SH-SY5Y (cell line): ENCODE data around the gene LAMB1.

ENCODE experiments used
- GATA2 ChIP-seq: IDR thresholded peaks from 2 replicates; pipeline ENCODE4 v1.6.1; 2011; ENCODE audit warnings: mild to moderate bottlenecking, low read depth, low read length
- GATA3 ChIP-seq: IDR thresholded peaks from 2 replicates; pipeline ENCODE4 v1.6.1; 2011; ENCODE audit warnings: low read depth, mild to moderate bottlenecking, low read length, moderate library complexity

LAMB1 gene

DNA sequence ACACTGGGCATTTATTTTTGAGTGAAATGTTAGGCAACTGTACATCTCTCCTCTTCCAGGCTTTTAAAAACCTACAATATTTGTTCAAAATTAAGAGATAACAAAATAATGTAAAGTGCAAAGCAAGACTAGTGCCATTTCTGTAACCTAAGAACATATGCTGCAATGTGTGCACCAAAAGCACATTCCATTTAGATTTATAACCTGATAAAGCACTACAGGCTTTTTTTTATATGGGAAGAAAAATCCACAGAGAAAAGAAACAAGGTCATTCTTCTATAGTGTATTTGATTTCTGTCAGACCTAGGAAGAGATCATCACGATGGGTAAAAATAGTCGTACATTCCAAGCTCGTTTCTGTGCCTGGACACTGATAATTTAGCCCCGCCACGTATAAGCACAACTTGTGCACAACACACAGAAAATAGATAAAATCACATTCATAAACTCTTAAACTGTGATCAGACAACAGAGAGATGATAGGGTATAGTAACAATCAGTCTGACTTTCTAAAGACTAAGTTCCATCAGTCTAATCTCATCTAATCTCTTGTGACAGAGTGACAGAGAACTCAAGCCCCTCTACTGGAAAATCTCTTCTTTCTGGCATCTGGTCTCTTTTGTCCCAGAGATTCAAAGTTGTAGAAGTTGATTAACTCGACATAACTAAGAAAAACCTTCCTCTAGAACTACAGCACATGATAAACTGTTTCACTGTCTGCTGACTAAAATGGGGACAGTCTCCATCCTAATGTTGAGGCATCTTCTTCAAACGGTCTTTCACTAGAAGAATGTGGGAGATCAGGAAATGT, 6.7 kb downstream of the LAMB1 start:
- no peak; the same call in 1 of the 2 replicates for TF ChIP-seq GATA2
- TF ChIP-seq GATA3: peak; percentile 84

DNA sequence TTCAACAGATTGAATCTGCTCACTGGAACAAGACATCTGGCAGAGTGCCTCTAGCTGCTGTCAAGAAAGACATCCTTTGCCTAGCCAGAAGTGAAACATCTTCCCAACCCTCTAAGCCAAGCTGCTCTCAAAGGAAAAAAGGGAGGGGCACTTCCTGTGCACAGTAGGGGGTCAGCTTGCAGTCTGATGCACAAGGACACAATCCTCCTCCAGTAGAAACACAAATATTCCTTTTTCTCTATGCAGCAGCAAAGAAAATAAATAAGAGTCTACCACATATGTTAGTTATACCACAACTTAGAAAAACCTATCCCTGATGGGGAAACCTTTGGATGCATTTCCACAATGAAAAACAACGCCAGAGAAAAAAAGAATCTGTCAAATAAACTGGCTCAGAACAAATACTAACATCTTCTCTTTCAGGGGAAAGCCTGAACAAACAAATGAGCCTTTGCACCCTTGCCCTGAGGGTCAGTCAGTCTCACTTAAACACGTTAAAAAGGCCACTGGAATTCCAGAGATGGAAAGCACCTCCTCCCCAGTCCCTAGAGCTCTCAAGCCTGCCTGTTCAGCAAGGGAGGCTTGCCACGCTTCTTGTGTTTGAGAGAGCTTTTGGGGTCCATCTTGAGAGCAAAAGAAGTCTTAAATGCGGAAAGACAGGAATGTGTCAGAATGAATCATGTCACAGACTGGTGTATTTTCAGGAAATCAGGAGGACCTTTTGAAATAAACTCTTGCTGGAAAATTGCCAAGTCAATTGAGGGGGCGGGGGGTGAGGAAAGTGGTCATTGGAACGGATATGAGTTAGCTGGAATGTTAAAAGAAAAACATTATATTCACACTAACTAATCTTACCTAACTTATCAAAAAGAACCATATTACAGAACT, 7.5 kb downstream of the LAMB1 start:
- TF ChIP-seq GATA2: no peak

- TF ChIP-seq GATA3 (no peak), GATA2 (no peak)
Observed at GRCh38 chr7:107994421-107995030, 8.4 kb downstream of the LAMB1 start.

DNA sequence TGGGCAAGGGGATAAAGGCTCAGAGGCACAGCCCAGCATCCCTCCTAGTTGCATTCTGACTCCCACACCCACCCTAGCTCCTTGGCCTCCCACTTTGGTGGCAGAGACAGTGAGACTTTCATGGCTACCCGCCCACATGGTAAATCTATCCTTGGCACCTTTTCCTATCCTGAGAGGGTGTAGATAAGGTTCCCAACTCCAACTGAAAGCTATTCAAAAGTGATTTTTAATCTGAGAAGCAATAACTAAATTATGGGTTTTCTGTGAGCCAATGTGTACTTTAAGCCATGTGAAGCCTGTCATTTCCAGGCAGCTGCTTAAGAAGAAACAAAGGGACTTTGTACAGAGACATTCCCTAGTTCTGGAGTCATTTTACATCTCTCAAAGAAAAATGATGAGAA, 9.1 kb downstream of the LAMB1 start:
- TF ChIP-seq GATA3 (no peak), GATA2 (no peak)

DNA sequence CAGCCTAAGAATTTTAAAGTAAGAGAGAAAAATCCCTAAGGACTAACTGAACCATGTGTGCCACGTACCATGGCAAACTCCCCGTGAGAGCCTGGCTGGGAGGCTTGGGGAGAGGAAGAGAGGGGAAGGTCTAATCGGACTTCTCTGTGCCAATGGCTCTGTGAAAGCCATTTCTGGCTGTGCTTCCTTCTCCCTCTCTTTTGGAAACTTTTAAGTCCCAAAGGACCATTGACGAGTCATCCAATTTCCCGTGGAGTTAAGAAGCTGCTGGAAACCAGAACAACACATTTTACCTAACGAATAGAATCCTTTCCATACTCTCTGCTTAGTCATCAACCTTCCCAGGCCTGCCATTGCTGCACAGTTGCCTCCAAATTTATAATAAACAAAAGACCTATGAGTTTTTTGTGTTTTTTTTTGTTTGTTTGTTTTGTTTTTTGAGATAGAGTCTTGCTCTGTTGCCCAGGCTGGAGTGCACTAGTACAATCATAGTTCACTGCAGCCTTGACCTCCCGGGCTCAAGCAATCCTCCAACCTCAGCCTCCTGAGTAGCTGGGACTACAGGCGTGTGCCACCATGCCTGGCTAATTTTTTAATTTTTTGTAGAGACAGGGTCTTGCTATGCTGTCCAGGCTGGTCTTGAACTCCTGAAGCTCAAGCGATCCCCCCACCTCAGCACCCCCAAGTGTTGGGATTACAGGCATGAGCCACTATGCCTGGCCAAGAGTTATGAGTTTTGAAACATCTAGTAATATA, 13.2 kb downstream of the LAMB1 start:
- TF ChIP-seq GATA2 (no peak), GATA3 (no peak)

- TF ChIP-seq GATA2 (no peak), GATA3 (no peak)
Observed at GRCh38 chr7:107982918-107983389, 20.0 kb downstream of the LAMB1 start.

GRCh38 chr7:107982042-107982840, 20.7 kb downstream of the LAMB1 start:
- TF ChIP-seq GATA3 (no peak), GATA2 (no peak)

- no peak for TF ChIP-seq GATA2
- TF ChIP-seq GATA3: no peak
Observed at GRCh38 chr7:107981466-107981865, 21.5 kb downstream of the LAMB1 start.

GRCh38 chr7:107980671-107981190, 22.2 kb downstream of the LAMB1 start:
- TF ChIP-seq GATA2 (no peak), GATA3 (no peak)

DNA sequence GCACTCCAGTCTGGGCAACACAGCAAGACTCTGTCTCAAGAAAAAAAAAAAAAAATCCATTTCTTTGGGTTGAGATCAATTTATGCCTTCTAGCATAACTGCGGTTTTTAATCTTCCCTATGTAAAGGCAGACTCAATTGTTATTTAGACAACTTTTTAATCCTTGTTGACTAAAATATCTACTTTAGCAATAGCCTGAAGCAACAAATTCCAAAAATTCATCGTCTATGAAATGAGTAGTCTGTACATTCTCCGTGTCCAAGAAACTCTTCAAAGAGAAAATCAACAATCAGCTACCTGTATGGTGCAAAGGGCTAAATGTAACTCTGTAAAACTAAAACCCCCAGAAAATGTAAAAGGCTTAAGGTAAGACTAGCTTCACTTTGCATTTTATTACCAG, 22.8 kb downstream of the LAMB1 start:
- TF ChIP-seq GATA3 (no peak), GATA2 (no peak)

GRCh38 chr7:107978815-107979408, 24.0 kb downstream of the LAMB1 start:
- TF ChIP-seq GATA2 (no peak), GATA3 (no peak)

- TF ChIP-seq GATA3 (no peak), GATA2 (no peak)
Observed at GRCh38 chr7:107977048-107977447, 25.9 kb downstream of the LAMB1 start.
